ENCODE results near the gene CRYBB1.

DNA sequence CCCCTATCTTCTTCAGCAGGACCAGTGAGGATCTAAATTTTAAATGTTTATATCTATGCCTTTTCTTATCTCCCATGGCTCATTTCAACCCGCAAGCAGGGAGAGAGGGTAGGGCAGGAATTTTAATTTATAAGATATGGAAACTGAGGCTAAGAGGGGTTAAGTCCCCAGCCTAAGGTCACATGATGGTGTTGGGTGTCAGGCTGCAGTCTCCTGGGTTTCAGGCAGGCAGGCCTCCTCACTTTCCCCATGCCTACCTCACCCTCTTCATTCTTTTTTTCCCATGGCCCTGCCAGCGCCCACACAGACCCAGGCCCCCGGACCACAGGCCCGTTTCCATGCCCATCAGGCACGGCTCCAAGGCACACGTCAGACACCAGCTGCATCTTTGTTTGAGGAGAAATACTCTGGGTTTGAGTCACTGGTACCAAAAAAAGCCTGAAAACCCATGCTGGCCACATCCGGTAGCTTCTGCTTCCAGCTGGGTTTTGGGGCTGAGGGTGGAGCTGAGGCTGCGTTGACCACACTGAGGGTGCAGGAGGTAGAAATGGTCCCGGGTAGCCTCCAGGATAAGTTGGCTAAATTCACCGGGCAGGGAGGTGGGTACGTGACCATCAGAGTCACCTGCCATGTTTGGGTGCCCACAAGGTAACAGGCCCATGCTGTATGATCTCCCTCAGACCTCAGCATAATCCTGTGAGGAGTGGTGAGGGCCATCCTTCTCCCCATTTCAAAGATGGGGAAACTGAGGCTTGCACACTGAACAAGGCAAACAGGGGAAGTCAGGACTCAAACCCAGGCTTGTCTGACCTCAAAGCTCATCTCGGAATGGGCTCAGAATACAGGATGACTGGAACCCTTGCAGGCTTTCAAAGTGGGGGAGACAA lies 7.5 kb downstream of the CRYBB1 start:
- TF ChIP-seq POLR2AphosphoS5 (IDR thresholded peaks at IDR 0.05) = no peak
- TF ChIP-seq, protein P1, sequence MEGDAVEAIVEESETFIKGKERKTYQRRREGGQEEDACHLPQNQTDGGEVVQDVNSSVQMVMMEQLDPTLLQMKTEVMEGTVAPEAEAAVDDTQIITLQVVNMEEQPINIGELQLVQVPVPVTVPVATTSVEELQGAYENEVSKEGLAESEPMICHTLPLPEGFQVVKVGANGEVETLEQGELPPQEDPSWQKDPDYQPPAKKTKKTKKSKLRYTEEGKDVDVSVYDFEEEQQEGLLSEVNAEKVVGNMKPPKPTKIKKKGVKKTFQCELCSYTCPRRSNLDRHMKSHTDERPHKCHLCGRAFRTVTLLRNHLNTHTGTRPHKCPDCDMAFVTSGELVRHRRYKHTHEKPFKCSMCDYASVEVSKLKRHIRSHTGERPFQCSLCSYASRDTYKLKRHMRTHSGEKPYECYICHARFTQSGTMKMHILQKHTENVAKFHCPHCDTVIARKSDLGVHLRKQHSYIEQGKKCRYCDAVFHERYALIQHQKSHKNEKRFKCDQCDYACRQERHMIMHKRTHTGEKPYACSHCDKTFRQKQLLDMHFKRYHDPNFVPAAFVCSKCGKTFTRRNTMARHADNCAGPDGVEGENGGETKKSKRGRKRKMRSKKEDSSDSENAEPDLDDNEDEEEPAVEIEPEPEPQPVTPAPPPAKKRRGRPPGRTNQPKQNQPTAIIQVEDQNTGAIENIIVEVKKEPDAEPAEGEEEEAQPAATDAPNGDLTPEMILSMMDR (IDR thresholded peaks at IDR 0.05) = no peak
